Stimulated activated CD8-positive, alpha-beta memory T cell treated with anti-CD3 and anti-CD28 coated beads, Interleukin-4, amount 100 ng/mL, for 48 hours (primary cell): ENCODE results near the gene SETD1B.
"Not testable (repeated sequence)": the region's sequence is repeated elsewhere in the genome, so short reads cannot be mapped to it uniquely, and the experiment has no call there.

ENCODE experiments used
- DNase-seq: peaks from one replicate; pipeline ENCODE4 v3.0.0-alpha.2; 2020

The SETD1B gene

DNA sequence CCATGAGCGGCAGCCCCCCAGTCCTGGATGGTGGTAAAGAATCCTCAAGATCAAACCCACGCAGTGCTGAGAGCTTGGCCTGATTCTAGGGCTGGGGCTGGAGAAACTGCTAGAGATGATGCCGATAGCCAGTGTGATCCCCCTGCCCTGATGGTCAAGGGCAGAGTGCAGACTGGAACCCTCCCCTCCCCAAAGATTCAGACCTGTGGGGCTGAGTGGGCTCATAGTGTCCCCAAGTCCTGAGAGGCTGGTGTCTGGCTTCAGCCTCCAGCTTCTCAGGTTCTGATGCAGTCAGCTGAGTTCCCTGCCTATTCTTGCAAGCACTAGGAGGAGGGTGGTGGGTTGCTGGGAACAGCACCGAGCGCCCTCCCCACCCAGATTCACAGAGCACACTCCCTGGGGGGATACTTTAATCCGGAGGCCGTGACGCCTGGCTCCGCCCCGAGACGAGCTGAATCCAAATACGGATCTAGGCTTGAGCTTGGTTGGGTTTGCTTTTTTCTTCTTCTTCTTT, 22.3 kb upstream of the SETD1B start:
- peak; percentile 49 for DNase-seq

DNA sequence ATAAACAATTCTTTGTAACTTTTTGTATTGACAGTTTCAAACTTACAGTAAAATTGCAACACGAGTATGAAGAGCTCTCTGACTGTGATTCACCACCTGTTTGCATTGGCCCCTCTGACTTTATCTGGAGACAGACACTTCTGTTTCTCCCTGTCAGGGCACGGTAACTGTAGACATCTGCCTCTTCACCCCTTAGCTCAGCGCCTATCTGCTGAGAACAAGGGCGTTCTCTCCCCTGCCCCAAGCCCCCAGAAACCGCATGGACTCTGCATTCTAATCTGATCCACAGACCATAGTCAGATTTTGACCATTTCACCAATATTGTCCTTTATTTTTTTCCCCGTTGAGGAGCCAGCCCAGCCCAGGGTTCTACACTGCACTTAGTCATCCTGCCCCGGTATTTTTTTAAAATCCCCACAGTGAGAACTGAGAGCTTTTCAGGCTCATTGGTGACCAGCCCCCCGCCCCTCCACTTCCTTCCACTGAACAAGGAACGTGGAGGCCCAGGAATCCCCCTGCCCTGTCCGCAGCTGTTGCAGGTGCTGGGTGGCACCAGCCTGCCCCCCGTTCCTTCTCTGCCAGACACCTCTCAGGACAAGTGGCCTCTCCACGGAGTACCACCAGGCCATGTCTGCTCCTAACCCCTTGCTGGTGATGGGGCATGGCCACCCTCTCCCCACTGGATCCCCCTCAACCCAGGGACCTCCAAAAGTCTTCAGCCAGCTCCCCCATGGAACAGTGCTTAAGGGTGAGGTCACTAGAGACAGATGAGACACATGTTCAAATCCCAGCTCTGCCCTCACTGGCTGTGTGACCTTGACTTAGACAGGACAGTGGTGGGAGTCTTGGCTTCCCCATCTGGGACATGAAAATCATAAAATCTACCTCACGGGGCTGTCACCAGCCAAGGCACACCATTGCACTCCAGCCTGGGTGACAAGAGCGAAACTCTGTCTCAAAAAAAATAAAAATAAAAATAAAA, 21.5 kb upstream of the SETD1B start:
- DNase-seq: peak; percentile 80

DNA sequence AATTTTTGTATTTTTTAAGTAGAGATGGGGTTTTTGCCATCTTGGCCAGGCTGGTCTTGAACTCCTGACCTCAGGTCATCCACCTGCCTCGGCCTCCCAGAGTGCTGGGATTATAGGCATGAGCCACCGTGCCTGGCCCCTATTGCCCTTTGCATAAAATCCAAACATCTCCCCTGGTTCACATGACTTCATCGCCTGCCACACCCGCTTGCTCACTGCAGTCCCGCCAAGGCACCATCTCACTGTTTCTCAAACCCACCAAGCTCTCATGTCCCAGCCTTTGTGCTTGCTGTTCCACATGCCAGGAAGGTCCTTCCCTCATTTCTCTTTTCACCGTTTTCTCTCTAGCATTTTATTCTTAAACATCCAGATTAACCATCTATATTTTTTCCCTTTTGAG, 20.0 kb upstream of the SETD1B start:
- DNase-seq: no peak

DNA sequence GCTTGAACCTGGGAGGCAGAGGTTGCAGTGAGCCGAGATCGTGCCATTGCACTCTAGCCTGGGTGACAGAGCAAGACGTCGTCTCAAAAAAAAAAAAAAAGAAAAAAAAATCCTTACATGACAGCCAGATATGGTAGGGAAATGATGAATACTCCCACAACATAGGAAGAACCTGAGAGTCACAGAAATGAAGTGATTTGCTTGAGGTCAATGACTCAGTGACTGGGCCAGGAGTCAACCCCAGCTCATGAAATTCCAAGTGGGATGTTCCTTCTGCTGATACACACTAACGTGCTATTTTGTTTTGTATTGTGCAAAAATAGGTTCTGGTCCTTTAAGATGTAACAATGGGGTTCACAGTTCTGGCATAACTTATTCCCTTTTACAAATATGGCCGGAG, 19.3 kb upstream of the SETD1B start:
- DNase-seq: no peak

DNA sequence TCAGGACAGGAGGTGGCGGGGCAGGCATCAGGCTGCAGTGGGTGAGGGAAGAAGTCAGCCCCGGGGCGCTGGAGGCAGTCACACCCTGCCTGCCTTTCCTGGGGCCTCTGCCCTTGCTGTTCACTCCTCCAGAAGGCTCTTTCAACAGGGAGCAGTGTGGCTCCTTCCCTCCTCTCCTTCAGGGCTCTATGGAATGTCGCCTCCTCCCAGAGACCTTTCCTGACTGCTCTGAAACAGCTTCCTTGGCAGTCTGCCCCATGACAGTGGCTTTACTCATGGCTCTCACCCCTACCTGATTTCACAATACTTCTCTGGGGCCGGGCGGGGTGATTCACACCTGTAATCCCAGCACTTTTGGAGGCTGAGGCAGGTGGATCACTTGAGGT, 17.4 kb upstream of the SETD1B start:
- DNase-seq: peak; percentile 72

DNA sequence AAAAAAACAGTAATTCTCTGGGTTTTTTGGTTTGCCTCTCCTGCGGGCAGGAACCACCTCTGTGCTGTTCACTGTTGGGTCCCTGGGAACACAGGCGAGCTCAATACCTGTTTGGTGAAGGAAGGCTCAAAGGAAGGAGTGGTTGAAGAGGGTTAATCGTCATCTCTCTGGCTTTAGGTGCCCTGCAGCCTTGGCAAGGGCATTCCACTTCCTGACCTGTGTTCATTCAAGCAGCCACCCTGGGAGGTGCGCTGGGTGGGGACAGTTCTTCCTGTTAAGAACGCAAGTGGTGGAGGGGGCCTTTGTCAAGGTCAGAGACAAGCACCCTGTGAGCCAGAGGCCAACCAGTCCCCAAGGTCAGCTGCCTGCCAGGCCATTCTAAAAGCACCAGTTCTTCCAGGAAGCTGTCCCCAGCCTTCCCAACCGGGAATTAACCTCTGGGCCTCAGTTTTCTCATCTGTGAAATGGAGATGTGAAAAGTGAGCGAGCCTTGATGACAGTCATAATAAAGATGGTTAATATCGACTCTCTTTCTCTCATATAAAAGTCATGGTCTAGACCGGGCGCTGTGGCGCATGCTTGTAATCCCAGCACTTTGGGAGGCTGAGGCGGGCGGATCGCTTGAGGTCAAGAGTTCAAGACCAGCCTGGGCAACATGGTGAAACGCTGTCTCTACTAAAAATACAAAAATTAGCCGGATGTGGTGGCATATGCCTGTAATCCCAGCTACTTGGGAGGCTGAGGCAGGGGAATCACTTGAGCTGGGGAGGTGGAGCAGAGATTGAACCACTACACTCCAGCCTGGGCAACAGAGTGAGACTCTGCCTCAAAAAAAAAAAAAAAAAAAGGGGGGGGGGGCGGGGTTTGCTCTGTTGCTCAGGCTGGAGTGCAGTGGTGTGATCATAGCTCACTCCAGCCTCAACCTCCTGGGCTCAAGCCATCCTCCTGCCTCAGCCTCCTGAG, 16.5 kb upstream of the SETD1B start:
- peak; percentile 62 for DNase-seq

DNA sequence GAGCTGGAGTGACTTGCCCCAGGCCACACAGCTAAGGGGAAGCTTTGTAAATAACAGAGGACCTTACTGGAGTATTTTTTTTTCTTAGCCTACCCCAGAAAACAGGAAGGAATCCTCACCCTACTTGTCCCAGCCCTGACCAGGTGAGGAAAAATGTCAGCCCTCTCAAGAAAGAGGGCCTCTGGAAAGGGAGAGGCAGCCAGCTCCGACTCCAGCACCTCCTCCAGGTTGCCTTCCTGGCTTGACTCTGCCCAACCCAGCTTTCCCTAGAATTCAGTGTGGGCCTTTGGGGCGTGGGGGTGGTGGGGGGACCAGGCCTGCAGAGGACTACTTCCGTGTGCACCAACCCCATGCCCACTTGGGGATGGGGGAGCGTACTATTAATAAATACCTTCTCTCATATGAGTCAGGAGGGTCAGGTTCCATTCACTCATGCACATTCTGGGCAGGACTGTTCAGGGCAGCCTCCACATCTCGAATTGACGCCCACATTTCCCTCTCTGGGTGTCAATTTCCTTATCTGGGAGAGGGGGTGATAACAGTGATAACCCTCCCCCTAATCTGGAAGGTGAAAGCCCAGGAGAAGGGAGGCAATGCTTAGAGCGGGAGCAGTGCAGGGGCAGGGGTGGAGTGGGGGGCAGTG, 15.5 kb upstream of the SETD1B start:
- DNase-seq: no peak

DNA sequence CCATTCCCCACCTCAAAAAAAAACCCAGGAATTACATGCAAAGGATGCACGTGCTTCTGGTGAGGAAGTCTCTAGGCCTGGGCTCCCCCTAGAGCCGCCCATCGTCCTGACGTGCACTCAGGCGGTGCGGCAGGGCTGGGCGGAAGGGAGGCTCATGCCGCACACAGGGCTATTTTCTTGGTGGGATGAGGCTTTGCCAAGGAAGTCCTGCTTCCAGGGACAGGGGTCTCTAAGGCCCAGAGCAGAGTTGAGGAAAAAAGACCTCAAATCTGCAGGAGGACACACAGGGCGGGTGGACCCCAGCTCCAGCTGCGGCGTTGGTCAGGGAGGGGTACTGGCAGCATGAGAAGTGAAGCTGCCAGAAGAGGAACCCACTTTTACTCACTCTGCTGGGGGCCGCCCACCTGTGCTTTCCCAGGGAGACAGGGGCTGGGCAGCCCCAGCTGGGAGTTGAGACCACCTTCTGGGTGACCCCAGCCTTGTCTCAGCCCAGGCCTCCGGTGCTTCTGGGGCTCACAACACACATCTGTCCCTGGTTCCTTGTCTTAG, 14.5 kb upstream of the SETD1B start:
- DNase-seq: peak; percentile 64

DNA sequence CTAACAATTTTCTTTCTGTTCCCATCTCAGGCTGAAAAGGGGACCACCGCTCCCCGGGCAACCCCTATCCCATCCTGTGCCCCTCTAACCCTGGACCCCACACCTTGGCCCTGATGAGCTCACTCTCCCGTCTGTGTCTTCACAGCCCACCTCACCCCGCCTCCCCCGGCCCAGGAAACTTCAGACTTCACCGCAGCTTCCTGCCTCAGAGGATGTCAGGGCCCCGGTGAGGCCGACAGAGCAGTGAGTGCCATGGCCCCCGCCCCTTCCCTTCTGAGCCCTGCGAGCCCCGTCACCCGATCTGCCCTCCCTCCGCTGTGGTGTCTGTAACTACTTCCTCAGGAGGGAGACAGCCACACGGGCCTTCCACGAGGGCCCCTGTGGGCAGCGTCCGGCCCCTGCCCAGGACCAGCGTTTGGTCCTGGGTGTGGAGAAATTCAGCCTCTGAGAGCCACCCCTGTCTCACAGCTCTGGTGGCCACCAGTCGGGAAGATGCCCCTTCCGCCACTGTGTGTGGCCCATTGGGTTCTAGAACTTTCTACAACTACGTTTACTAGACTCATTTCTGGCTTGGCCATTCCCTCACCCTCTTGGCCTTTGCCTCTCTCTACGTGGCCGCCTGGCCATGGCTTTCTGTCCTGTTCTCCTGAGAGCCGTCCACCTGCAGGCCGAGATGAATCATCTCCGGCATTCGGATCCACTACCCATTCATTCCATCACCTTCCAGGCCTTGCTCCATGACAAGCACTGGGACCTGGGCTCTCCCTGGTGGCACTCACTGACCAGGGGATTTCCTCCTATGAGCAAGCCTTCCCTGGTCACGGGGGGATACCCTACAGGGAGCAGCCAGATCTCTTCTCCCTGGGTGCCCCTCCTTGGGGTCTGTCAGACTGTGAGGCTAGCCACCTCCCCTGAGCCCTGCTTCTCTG, 13.7 kb upstream of the SETD1B start:
- DNase-seq: peak; percentile 93

DNA sequence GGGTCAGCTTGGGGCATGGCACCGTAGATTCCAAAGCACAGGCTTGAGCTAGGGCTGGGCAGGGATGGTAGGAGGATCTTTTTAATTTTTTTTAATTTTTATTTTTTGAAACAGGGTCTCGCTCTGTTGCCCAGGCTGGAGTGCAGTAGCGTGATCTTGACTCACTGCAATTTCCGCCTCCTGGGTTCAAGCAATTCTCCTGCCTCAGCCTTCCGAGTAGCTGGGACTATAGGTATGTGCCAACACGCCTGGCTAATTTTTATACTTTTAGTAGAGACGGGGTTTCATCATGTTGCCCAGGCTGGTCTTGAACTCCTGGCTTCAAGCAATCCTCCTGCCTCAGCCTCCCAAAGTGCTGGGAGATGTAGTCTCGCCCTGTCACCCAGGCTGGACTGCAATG, 13.0 kb upstream of the SETD1B start:
- DNase-seq: not testable (repeated sequence)

DNA sequence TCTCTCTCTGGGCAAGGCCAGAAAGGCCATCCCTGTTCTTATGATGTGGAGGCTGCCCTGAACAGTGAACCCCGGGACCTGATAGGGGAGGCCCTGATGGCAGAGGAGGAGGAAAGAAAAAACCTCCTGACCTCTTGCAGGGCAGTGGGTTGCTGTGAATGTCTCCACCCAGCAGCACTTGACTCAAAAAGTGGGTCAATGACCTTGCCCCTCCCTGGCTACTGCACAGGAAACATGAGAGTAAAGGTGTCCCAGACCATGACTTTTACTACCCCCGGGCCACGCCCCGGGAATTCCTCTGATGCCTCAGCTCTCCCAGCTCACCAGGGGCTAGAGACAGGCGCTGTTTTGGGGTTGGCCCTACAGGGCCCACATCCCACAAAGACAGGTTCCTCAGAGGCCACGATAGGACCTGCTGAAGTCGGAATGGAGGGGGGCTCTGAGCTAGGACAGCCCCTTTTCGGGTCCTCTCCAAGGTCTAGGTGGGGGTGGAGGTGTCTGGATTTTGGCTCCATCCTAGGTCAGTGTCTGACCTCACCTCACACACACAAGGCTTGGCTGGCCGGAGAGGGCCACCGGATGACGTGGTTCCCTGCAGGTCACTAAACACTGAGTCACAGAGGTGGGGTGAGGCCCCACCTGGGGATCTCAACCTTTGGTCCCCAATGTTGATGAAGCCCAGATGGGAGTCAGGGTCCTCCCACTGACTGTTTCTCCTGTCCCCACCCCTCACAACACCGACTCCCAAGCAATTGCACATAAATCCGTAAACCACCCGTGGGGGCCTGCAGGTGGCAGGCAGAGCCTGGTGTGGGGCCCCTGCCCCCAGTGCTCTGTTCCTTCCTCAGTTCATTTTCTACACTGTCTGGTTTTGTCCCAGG, 11.9 kb upstream of the SETD1B start:
- peak; percentile 58 for DNase-seq

DNA sequence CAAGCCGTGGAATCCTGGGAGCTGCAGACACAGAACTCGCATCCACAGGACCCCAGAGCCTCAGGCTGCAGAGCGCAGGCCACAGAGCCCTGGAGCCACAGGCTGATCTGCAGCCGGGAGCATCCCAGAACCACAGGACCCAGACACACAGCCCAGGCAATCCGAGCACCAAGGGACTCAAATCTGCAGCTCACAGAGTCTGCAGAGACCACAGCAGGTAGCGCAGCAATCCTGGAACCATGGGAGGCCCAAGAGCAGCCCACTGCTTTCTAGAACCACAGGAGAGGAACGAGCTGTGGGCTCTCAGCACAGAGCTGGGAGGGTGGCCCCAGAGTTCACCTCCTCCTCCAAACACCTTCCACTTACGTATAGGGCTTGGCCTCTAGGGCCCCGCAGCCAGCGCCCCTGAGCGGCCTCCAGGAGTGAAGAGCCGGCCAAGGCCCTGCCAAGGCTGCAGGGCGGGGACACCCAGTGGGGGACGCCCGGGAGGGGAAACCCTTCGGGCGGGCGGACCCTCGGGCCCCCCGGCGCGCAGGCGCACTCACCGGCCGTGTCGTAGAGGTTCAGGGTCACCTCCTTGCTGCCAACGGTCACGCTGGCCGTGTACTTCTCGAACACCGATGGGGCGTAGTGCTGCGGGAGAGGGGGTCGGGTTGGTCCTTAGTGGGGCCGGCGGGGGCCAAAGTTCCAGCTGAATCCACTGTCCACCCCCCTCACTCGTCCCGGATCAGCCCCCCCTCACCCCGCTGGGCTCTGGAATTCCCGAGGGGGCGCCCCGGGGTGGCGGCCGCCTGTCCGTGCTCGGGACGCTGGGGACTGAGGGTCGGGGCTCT, 11.0 kb upstream of the SETD1B start:
- peak; percentile 74 for DNase-seq

DNA sequence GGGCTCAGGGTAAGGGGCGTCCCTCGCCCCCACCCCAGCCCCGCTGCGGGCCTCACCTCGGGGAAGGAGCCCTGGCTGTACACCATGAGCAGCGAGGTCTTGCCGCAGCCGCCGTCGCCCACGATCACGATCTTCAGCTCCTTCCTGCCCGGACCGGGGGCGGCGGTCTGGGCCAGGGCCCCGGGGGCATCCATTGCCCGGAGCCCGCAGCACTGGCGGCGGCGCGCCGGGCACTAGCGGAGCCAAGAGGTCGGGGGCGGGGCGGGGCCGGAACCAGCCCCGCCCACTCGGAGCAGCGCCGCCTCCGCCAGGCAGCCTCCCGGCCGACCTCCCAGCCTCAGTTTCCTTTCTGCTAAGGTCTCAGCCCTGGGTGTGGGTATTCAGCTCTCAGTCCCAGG, 10.4 kb upstream of the SETD1B start, which contains the start of gene RHOF:
Gene RHOF, minus strand, starts transcription at position 249 of the 398 bp plus-strand sequence. Its CDS starts 55 bp downstream, at position 194.
- DNase-seq: peak; percentile 82

DNA sequence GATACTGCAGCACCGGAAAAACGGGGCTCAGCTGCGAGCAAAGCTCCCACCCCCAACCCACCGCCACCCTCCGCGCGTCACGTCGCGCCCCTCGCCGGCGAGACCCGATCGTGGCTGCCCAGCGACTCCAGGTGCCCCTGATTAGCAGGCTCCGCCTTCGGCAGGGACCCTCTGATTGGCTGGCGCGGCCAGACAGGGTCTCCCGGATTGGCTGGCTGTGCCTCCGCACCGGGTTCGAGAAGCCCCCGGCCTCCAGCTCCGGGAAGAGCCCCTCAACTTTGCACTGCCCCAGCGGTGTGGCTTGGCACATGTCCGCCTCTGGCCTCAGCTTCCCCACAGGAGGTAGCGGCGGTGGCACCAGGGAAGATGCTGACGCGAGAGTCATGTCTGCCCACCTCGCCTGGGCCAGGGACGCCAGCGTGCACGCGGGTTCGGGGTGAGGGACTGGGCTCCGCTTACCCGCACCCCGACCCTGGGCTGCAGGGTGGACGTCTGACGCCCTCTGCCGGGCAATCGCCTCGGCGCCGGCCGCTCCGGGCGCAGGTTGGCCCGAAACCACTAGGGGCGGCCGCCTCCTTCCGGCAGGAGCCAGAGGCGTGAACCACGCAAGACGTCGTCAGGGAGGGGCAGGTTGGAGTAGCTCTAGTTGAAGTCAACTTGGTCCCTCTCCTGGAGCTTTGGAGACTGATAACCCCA, 9.8 kb upstream of the SETD1B start:
- DNase-seq: peak; percentile 96

DNA sequence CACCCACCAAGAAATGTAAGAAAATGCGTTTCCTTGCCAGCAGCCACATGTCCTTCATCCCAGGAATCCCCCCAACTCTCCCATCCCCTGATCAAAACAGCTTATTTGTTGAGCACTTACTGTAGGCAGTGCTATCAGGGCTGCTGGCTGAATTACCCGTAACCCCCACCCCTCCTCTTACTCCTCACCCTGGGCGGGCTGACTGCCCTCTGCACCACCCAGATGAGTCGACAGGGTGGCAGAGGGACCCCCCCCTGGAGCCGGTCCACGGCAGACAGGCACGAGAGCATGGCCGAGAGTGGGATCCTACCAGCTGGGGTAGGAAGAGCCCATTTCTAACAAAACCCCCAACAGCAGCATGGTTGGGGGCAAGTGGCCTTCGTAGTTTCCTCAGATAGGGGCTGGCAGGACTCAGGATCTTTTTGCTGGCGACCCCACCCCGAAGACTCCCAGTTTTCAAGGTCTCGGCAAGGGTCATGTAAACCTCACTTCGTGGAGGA, 9.2 kb upstream of the SETD1B start:
- peak; percentile 60 for DNase-seq

DNA sequence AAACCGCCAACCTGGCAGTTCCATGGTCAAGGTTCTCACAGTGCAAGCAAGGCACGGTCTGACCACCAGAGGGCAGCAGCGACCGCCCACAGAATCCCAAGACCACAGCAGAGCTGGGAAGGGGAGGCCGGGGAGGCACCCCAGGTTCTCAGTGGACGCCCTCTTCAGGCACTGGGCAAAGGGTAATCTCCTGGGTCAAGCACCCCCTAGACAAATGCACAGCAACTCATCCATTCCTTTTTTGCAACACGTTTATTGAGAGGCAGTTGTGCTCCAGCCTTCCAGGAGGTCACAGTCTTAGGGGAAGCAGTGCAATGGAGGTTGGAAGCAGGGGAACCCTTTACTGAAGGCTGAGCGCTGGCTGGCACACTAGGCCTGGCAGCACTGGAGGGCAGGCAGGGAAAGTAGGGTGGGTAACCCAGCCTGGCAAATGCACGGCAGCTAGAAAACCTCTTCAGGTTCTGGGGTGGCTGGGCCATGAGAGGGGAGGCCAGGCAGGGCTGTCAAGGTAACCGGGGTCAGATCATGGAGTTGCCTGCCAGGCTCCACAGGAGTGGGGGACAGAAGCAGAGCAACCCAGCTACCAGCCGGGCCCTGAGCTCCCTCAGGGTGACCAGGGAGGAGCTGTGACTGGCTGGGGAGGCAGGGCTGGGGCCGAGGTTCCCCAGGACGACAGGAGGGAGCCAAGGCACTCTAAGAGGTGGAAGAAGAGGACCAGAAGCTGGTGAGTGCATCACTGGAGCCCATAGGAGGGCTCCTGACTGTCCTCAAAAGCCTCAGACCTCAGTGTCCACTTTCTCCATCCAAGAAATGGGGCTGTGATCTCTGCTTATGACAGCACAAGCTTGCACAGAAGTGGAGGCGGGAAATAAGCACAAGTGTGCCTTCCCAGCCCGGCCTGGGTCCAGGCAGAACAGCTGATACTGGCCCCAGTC, 8.5 kb upstream of the SETD1B start:
- peak; percentile 94 for DNase-seq
